ES-I3 (cell line): ENCODE measurements around the gene CFC1B.
"Not testable (repeated sequence)": the region's sequence is repeated elsewhere in the genome, so short reads cannot be mapped to it uniquely, and the experiment has no call there.

Experiments
- H3K36me3 ChIP-seq: 2 replicates; pipeline ENCODE4 v1.6.1; 2013; ENCODE audit warnings: mild to moderate bottlenecking, low read length, control low read depth, moderate library complexity; ENCODE audit not compliant: insufficient read depth
- H3K4me1 ChIP-seq: 2 replicates; pipeline ENCODE4 v1.6.1; 2013; ENCODE audit warnings: mild to moderate bottlenecking, control low read depth, low read length; ENCODE audit not compliant: insufficient read depth
- H3K9ac ChIP-seq: 2 replicates; pipeline ENCODE4 v1.6.1; 2013; ENCODE audit warnings: low read depth, mild to moderate bottlenecking, low read length, moderate library complexity
- H3K9me3 ChIP-seq: 2 replicates; pipeline ENCODE4 v1.6.1; 2013; ENCODE audit warnings: mild to moderate bottlenecking, low read length, moderate library complexity; ENCODE audit not compliant: control insufficient read depth, insufficient read depth

CFC1B gene

GRCh38 chr2:130543785-130544528, 22.9 kb downstream of the CFC1B start:
- not testable (repeated sequence) for H3K4me1 ChIP-seq, H3K36me3 ChIP-seq, H3K9ac ChIP-seq, H3K9me3 ChIP-seq

GRCh38 chr2:130544978-130545377, 24.0 kb downstream of the CFC1B start:
- not testable (repeated sequence) for H3K9ac ChIP-seq, H3K4me1 ChIP-seq, H3K9me3 ChIP-seq, H3K36me3 ChIP-seq

- not testable (repeated sequence) for H3K9ac ChIP-seq, H3K4me1 ChIP-seq, H3K36me3 ChIP-seq, H3K9me3 ChIP-seq
Observed at GRCh38 chr2:130548418-130548817, 27.4 kb downstream of the CFC1B start.

- not testable (repeated sequence) for H3K9me3 ChIP-seq, H3K9ac ChIP-seq, H3K4me1 ChIP-seq, H3K36me3 ChIP-seq
Observed at GRCh38 chr2:130549475-130549874, 28.5 kb downstream of the CFC1B start.

GRCh38 chr2:130554178-130554577, 33.2 kb downstream of the CFC1B start:
- not testable (repeated sequence) for H3K9me3 ChIP-seq, H3K9ac ChIP-seq, H3K36me3 ChIP-seq, H3K4me1 ChIP-seq

- not testable (repeated sequence) for H3K36me3 ChIP-seq, H3K4me1 ChIP-seq, H3K9ac ChIP-seq, H3K9me3 ChIP-seq
Observed at GRCh38 chr2:130556441-130556840, 35.4 kb downstream of the CFC1B start.

- H3K9me3 ChIP-seq, H3K4me1 ChIP-seq, H3K36me3 ChIP-seq, H3K9ac ChIP-seq: not testable (repeated sequence)
Observed at GRCh38 chr2:130566165-130566564, 45.1 kb downstream of the CFC1B start.

- H3K36me3 ChIP-seq, H3K4me1 ChIP-seq, H3K9me3 ChIP-seq, H3K9ac ChIP-seq: not testable (repeated sequence)
Observed at GRCh38 chr2:130571929-130572328, 50.9 kb downstream of the CFC1B start.

GRCh38 chr2:130574230-130574629, 53.2 kb downstream of the CFC1B start:
- H3K9me3 ChIP-seq, H3K36me3 ChIP-seq, H3K9ac ChIP-seq, H3K4me1 ChIP-seq: not testable (repeated sequence)

- not testable (repeated sequence) for H3K4me1 ChIP-seq
Observed at GRCh38 chr2:130576209-130576784, 55.3 kb downstream of the CFC1B start.

GRCh38 chr2:130577559-130577958, 56.5 kb downstream of the CFC1B start:
- not testable (repeated sequence) for H3K36me3 ChIP-seq, H3K9me3 ChIP-seq, H3K4me1 ChIP-seq, H3K9ac ChIP-seq

More at GRCh38 chr2:130576209-130576784, 55.3 kb downstream of the CFC1B start:
- not testable (repeated sequence) for H3K9ac ChIP-seq, H3K36me3 ChIP-seq, H3K9me3 ChIP-seq
